Endothelial cell of umbilical vein (primary cell): Measurements from ENCODE around the gene DTNA. TPM values are rescaled to one million over a fixed set of nuclear protein-coding genes. Genes with fewer than 3 reads are reported as not detected.

ENCODE experiments used
- BruUV-seq: library from RNA; stranded (reverse); fragments of 400-500 nt; replicated peaks from 2 replicates; lab custom pipeline; 2021; lab: Mats Ljungman, UMichigan
- CTCF ChIA-PET: fragments of 300-600, 350-600 bp; sonication (Branson Sonifier 250); formaldehyde crosslinking; loops from one replicate; lab custom pipeline; 2021; ENCODE audit warnings: antibody characterized with exemption, inconsistent platforms; lab: Charles Lee
- POLR2A ChIA-PET: fragments of 300-600, 350-600 bp; sonication (Branson Sonifier 250); formaldehyde crosslinking; loops from one replicate; lab custom pipeline; 2021; ENCODE audit warnings: antibody characterized with exemption, inconsistent platforms; lab: Charles Lee
- DNase-seq: peaks from one replicate; pipeline ENCODE4 v3.0.0-alpha.2; 2011; ENCODE audit warnings: low read depth, low spot score
- FAIRE-seq: peaks from 2 replicates; lab custom pipeline; 2011; peaks lifted over from hg19 to GRCh38; lab: Jason Lieb, UNC
- H2AFZ ChIP-seq: 2 replicates; pipeline ENCODE4 v1.6.0; 2012; ENCODE audit warnings: low read depth, low read length, control low read depth, inconsistent platforms
- H3K27ac ChIP-seq: 2 replicates; pipeline ENCODE4 v1.5.1; 2011; ENCODE audit warnings: low read depth, mild to moderate bottlenecking, control low read depth, low read length, moderate library complexity; ENCODE audit not compliant: insufficient read depth
- H3K27me3 ChIP-seq, 2 experiments: 2 replicates each; pipeline versions ENCODE4 v1.6.0 to v1.6.1; 2011; ENCODE audit warnings: low read length in 2 of 2, mixed read lengths in 1 of 2; ENCODE audit not compliant: control insufficient read depth in 2 of 2, insufficient read depth in 2 of 2
- H3K36me3 ChIP-seq, 2 experiments: 2 replicates in 1 of 2; 3 replicates in 1 of 2; pipeline ENCODE4 v1.5.1; 2011; ENCODE audit warnings: low read length in 2 of 2, mild to moderate bottlenecking in 1 of 2, moderate library complexity in 1 of 2; ENCODE audit not compliant: control insufficient read depth in 2 of 2, insufficient read depth in 2 of 2; ENCODE audit errors: extremely low read depth in 1 of 2
- H3K4me1 ChIP-seq: 3 replicates; pipeline ENCODE4 v1.5.1; 2011; ENCODE audit warnings: mild to moderate bottlenecking, low read length; ENCODE audit not compliant: control insufficient read depth, insufficient read depth; ENCODE audit errors: extremely low read depth
- H3K4me2 ChIP-seq: 2 replicates; pipeline ENCODE4 v1.6.1; 2011; ENCODE audit warnings: low read length, control low read depth, mixed read lengths; ENCODE audit not compliant: insufficient read depth
- H3K4me3 ChIP-seq, 3 experiments: fragments of 200-600 bp in 1 of 3; sonication (generic), shearing (Covaris generic) in 1 of 3; replicated peaks in 1 of 3; 2 replicates each; pipeline ENCODE4 v1.5.1; 2011 to 2016; ENCODE audit warnings: control low read depth in 3 of 3, low read length in 3 of 3, mild to moderate bottlenecking in 2 of 3, inconsistent platforms in 1 of 3, low read depth in 1 of 3, moderate library complexity in 1 of 3; ENCODE audit not compliant: insufficient read depth in 1 of 3
- H3K79me2 ChIP-seq: 2 replicates; pipeline ENCODE4 v1.6.0; 2012; ENCODE audit warnings: low read length, inconsistent platforms; ENCODE audit not compliant: control insufficient read depth, insufficient read depth
- H3K9ac ChIP-seq: replicated peaks from 2 replicates; pipeline ENCODE3; 2011; ENCODE audit warnings: low read length, control low read depth; ENCODE audit not compliant: insufficient read depth; ENCODE audit errors: extremely low read depth
- H3K9me1 ChIP-seq: replicated peaks from 3 replicates; pipeline ENCODE4 v1.6.0; 2011; ENCODE audit warnings: mild to moderate bottlenecking, low read length; ENCODE audit not compliant: control insufficient read depth, insufficient read depth; ENCODE audit errors: extremely low read depth
- H3K9me3 ChIP-seq: replicated peaks from 2 replicates; pipeline ENCODE4 v1.5.1; 2012; ENCODE audit warnings: low read length, inconsistent platforms; ENCODE audit not compliant: control insufficient read depth, insufficient read depth
- H4K20me1 ChIP-seq: replicated peaks from 2 replicates; pipeline ENCODE3; 2011; ENCODE audit warnings: mild to moderate bottlenecking, low read length; ENCODE audit not compliant: control insufficient read depth, insufficient read depth; ENCODE audit errors: extremely low read depth
- CTCF ChIP-seq, 2 donors: IDR thresholded peaks; 1 replicate in 1 of 2; 2 replicates in 1 of 2; pipeline ENCODE4 v1.5.1; 2011; ENCODE audit warnings: low read length in 2 of 2, mild to moderate bottlenecking in 2 of 2, moderate library complexity in 2 of 2, control low read depth in 1 of 2, inconsistent platforms in 1 of 2, low read depth in 1 of 2; ENCODE audit not compliant: insufficient read depth in 1 of 2; ENCODE audit errors: extremely low read depth in 1 of 2
- EZH2 ChIP-seq: IDR thresholded peaks from 2 replicates; pipeline ENCODE4 v1.6.1; 2012; ENCODE audit warnings: borderline replicate concordance, low read depth, mild to moderate bottlenecking, moderate library complexity, low read length, inconsistent platforms; ENCODE audit not compliant: severe bottlenecking
- FOS ChIP-seq: IDR thresholded peaks from 2 replicates; pipeline ENCODE4 v1.6.1; 2011; ENCODE audit warnings: mild to moderate bottlenecking, low read length, moderate library complexity, borderline replicate concordance; ENCODE audit not compliant: insufficient read depth
- GATA2 ChIP-seq: IDR thresholded peaks from 2 replicates; pipeline ENCODE4 v1.7.0; 2011; ENCODE audit warnings: low read depth, mild to moderate bottlenecking, moderate library complexity, mixed read lengths, low read length; ENCODE audit not compliant: insufficient read length, insufficient read depth
- JUN ChIP-seq: IDR thresholded peaks from 2 replicates; pipeline ENCODE4 v1.6.1; 2011; ENCODE audit warnings: borderline replicate concordance, low read depth; ENCODE audit not compliant: insufficient read length, insufficient read depth
- MAX ChIP-seq: IDR thresholded peaks from 2 replicates; pipeline ENCODE4 v1.6.1; 2011; ENCODE audit not compliant: insufficient read depth, insufficient read length
- MYC ChIP-seq: IDR thresholded peaks from one replicate; pipeline ENCODE4 v1.6.1; 2011; ENCODE audit warnings: mild to moderate bottlenecking, low read depth, low read length
- POLR2A ChIP-seq: IDR thresholded peaks from 2 replicates; pipeline ENCODE4 v1.6.1; 2012; ENCODE audit warnings: low read depth, mild to moderate bottlenecking, control low read depth, low read length
- POLR2AphosphoS5 ChIP-seq: IDR thresholded peaks from 2 replicates; pipeline ENCODE4 v1.6.1; 2012; ENCODE audit warnings: low read depth, mild to moderate bottlenecking, control low read depth, low read length, moderate library complexity; ENCODE audit not compliant: insufficient read depth
- dilution Hi-C: fragments of 300-500 bp; cut with MboI; formaldehyde crosslinking; loops from one replicate; pipeline ENCODE4 v1.15.0; 2019; ENCODE audit warnings: low sequenced_read_pairs; ENCODE audit not compliant: extremely low pct_ligation_motif_present
- intact Hi-C: fragments of 100-400 bp; cut with micrococcal nuclease; formaldehyde crosslinking; loops from one replicate; pipeline ENCODE4 v1.10.0; 2022
- polyA plus RNA-seq, 4 experiments: library from polyadenylated mRNA; depleted of rRNA in 3 of 4; stranded (reverse) in 3 of 4; unstranded in 1 of 4; fragments of >200 nt; gene quantifications; 2 replicates each; pipeline versions ENCODE4 v1.2.1 to v1.2.3, GENCODE V29; 2011 to 2012; ENCODE audit warnings: missing spikeins in 1 of 4
- total RNA-seq: library from RNA; stranded (reverse); gene quantifications from 2 replicates; pipeline ENCODE4 v1.2.3, GENCODE V29; 2021

Gene DTNA
- total and polyA plus RNA-seq, 2 donors (not counting 3 experiments of a cell fraction or from before 2014, with no cell fraction given) = 6.6 to 15.3 TPM

GRCh38 chr18:34754300-34754699 lies 44.2 kb downstream of the DTNA start:
- Histone ChIP-seq H3K9me1 (no peaks in the 10 kb centered on the region), H3K27me3 (no peaks in the 10 kb centered on the region), H3K9me3 (no peaks in the 10 kb centered on the region), H3K4me2 (no peak overlapping the region), H2AFZ (no peak overlapping the region), H3K27ac (no peak overlapping the region), H4K20me1 (no peaks in the 10 kb centered on the region), H3K9ac (no peak overlapping the region), H3K79me2 (no peaks in the 10 kb centered on the region), H3K4me1 (no peaks in the 10 kb centered on the region), H3K4me3 (no peak overlapping the region), H3K36me3 (no peaks in the 10 kb centered on the region)
- ChIA-PET CTCF (no interaction called here), POLR2A (no interaction called here)
- DNase-seq (no peak), FAIRE-seq (no peak)
- BruUV-seq = no TSS peak
- dilution Hi-C loops = no loop called here
- intact Hi-C loops = no loop called here
- TF ChIP-seq GATA2 (no peak), JUN (no peak), EZH2 (no peak), POLR2A (no peak), MAX (no peak), CTCF (IDR thresholded peaks at IDR 0.05; ENCODE audit: extremely low read depth in 1 of 2, insufficient read depth in 1 of 2, low read depth in 1 of 2, low read length in 2 of 2) (no peak), POLR2AphosphoS5 (no peak), MYC (no peak), FOS (no peak)
